SK-N-SH (cell line): ENCODE results near the gene COIL.

Experiments used
- CHD2 ChIP-seq: fragments of 150-350 bp; IDR thresholded peaks from 2 replicates; pipeline ENCODE4 v1.6.1; 2018; ENCODE audit warnings: low read length; ENCODE audit not compliant: partially characterized antibody
- CTCF ChIP-seq: fragments of 200-600 bp; sonication (generic); IDR thresholded peaks from 2 replicates; pipeline ENCODE4 v1.6.1; 2017; ENCODE audit warnings: antibody characterized with exemption, mild to moderate bottlenecking, moderate library complexity
- MAX ChIP-seq: IDR thresholded peaks from 2 replicates; pipeline ENCODE4 v1.4.0; 2012; ENCODE audit warnings: low read depth
- POLR2AphosphoS5 ChIP-seq: IDR thresholded peaks from 2 replicates; pipeline ENCODE4 v1.6.1; 2012; ENCODE audit warnings: low read depth, low read length
- RAD21 ChIP-seq: IDR thresholded peaks from 2 replicates; pipeline ENCODE4 v1.6.1; 2012; ENCODE audit warnings: mild to moderate bottlenecking, low read length
- TF ChIP-seq, protein P1 (sequence below): fragments of 150-350 bp; IDR thresholded peaks from 2 replicates; pipeline ENCODE4 v1.6.1; 2017; ENCODE audit warnings: antibody characterized with exemption, low read length, low read depth, borderline replicate concordance

DNA sequence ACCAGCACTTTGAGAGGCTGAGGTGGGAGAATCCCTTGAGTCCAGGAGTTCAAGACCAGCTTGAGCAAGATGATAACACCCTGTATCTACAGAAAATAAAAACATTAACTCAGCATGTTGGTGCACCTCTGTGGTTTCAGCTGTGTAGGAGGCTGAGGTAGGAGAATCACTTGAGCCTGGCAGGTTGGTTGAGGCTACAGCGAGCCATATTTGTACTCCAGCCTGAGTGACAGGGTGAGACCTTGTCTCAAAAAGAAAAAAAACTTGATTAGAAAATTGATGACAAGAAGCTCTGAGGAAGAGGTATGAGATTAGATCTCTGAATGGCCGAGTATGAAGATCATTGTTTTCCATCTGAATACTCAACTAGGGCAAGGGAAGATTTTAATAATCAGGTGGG is 48.1 kb upstream of the COIL start:
- TF ChIP-seq POLR2AphosphoS5 (no peak), CHD2 (no peak), RAD21 (no peak), CTCF (no peak), MAX (no peak)
- TF ChIP-seq, protein P1, sequence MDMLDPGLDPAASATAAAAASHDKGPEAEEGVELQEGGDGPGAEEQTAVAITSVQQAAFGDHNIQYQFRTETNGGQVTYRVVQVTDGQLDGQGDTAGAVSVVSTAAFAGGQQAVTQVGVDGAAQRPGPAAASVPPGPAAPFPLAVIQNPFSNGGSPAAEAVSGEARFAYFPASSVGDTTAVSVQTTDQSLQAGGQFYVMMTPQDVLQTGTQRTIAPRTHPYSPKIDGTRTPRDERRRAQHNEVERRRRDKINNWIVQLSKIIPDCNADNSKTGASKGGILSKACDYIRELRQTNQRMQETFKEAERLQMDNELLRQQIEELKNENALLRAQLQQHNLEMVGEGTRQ, result no peak
